Vagina (tissue), 2 donors: ENCODE data around the gene FCGR1A.
"Not testable (repeated sequence)": the region's sequence is repeated elsewhere in the genome, so short reads cannot be mapped to it uniquely, and the experiment has no call there.

ENCODE experiments used
- CTCF ChIP-seq, 3 experiments: fragments of 450-650 bp in 2 of 3; fragments of 200-600 bp in 1 of 3; sonication (generic) in 1 of 3; IDR thresholded peaks; one replicate each; pipeline ENCODE4 v1.5.1; 2017 to 2019; ENCODE audit warnings: antibody characterized with exemption in 3 of 3, mild to moderate bottlenecking in 2 of 3, moderate library complexity in 2 of 3
- POLR2A ChIP-seq, 2 donors: fragments of 450-650 bp; IDR thresholded peaks; one replicate each; pipeline ENCODE4 v1.6.1; 2017; ENCODE audit warnings: antibody characterized with exemption in 2 of 2, mild to moderate bottlenecking in 2 of 2, moderate library complexity in 2 of 2
- POLR2AphosphoS5 ChIP-seq, 2 donors: sonication (generic); formaldehyde crosslinking; IDR thresholded peaks; one replicate each; pipeline ENCODE4 v1.9.0; 2017; ENCODE audit warnings: antibody characterized with exemption in 2 of 2, mild to moderate bottlenecking in 2 of 2, low read depth in 1 of 2; ENCODE audit not compliant: insufficient read depth in 1 of 2

GRCh38 chr1:149811514-149811889, 29.0 kb downstream of the FCGR1A start:
- not testable (repeated sequence) for TF ChIP-seq CTCF (IDR thresholded peaks at IDR 0.05); POLR2A (IDR thresholded peaks at IDR 0.05); POLR2AphosphoS5 (IDR thresholded peaks at IDR 0.05; ENCODE audit: insufficient read depth in 1 of 2, low read depth in 1 of 2)
